GM12878 (cell line): ENCODE results near the gene KNSTRN. TPM values are rescaled to one million over a fixed set of nuclear protein-coding genes. Genes with fewer than 3 reads are reported as not detected.
A peak's percentile ranks its signal among the peaks of the same experiment; 100 is the strongest.

Experiments
- ATAC-seq: fragments of 200-7000 bp; cut with Tn5 transposase; 3 replicates; pipeline ENCODE4 v1.9.1; 2020; ENCODE audit warnings: mild to moderate bottlenecking, moderate library complexity
- BruUV-seq: library from RNA; stranded (reverse); fragments of 400-500 nt; replicated peaks from 2 replicates; lab custom pipeline; 2021; lab: Mats Ljungman, UMichigan
- CTCF ChIA-PET: fragments of 300-600 bp; sonication (Branson Sonifier 250); formaldehyde crosslinking; extraction: SDS; loops from one replicate; lab custom pipeline; 2021; ENCODE audit warnings: inconsistent platforms; lab: Yijun Ruan, JAX
- POLR2A ChIA-PET: fragments of 350-600 bp; formaldehyde crosslinking; extraction: SDS; loops from one replicate; lab custom pipeline; 2021; ENCODE audit warnings: inconsistent platforms; lab: Charles Lee
- RAD21 ChIA-PET: fragments of 300-600 bp; sonication (Branson Sonifier 250); formaldehyde crosslinking; loops from one replicate; lab custom pipeline; 2023; ENCODE audit warnings: antibody characterized with exemption; ENCODE audit not compliant: unreplicated experiment; lab: Charles Lee
- SMC1A ChIA-PET: fragments of 300-600 bp; sonication (Branson Sonifier 250); formaldehyde crosslinking; loops from one replicate; lab custom pipeline; 2023; ENCODE audit not compliant: unreplicated experiment, uncharacterized antibody; lab: Charles Lee
- DNase-seq: peaks from one replicate; pipeline ENCODE4 v3.0.0-alpha.2; 2011; ENCODE audit warnings: low read depth, low spot score
- FAIRE-seq: peaks from 3 replicates; lab custom pipeline; 2011; peaks lifted over from hg19 to GRCh38; lab: Jason Lieb, UNC
- H2AFZ ChIP-seq: 2 replicates; pipeline ENCODE4 v1.6.0; 2011; ENCODE audit warnings: low read depth, low read length, control low read depth; ENCODE audit not compliant: control insufficient read depth
- H3K27ac ChIP-seq: 2 replicates; pipeline ENCODE4 v1.5.1; 2011; ENCODE audit warnings: control low read depth; ENCODE audit not compliant: control insufficient read depth, insufficient read depth
- H3K27me3 ChIP-seq, 2 experiments: replicated peaks in 1 of 2; 2 replicates each; pipeline versions ENCODE4 v1.6.0 to v1.6.1; 2011; ENCODE audit warnings: low read length in 1 of 2; ENCODE audit not compliant: control insufficient read depth in 2 of 2, insufficient read depth in 2 of 2
- H3K36me3 ChIP-seq, 2 experiments: 2 replicates each; pipeline ENCODE4 v1.5.1; 2011; ENCODE audit warnings: low read length in 1 of 2; ENCODE audit not compliant: control insufficient read depth in 2 of 2, insufficient read depth in 2 of 2
- H3K4me1 ChIP-seq: 2 replicates; pipeline ENCODE4 v1.6.1; 2011; ENCODE audit warnings: mild to moderate bottlenecking, low read length, moderate library complexity, mixed read lengths; ENCODE audit not compliant: control insufficient read depth, insufficient read depth
- H3K4me2 ChIP-seq: 2 replicates; pipeline ENCODE4 v1.6.0; 2011; ENCODE audit warnings: control low read depth; ENCODE audit not compliant: control insufficient read depth, insufficient read depth
- H3K4me3 ChIP-seq: fragments of 200-600 bp; sonication (generic); 2 replicates; pipeline ENCODE4 v1.5.1; 2016
- H3K79me2 ChIP-seq: 2 replicates; pipeline ENCODE4 v1.6.0; 2011; ENCODE audit warnings: low read length; ENCODE audit not compliant: control insufficient read depth, insufficient read depth
- H3K9ac ChIP-seq: 2 replicates; pipeline ENCODE4 v1.8.0; 2011; ENCODE audit warnings: low read length, control low read depth, mixed read lengths; ENCODE audit not compliant: control insufficient read depth, insufficient read depth
- H3K9me3 ChIP-seq: replicated peaks from 3 replicates; pipeline ENCODE4 v1.5.1; 2011; ENCODE audit warnings: mild to moderate bottlenecking, low read length; ENCODE audit not compliant: control insufficient read depth, insufficient read depth
- H4K20me1 ChIP-seq: 2 replicates; pipeline ENCODE4 v1.6.0; 2011; ENCODE audit not compliant: control insufficient read depth, insufficient read depth
- BHLHE40 ChIP-seq, 2 experiments: fragments of 450-650 bp in 1 of 2; IDR thresholded peaks; 2 replicates each; pipeline ENCODE4 v1.6.1; 2011 to 2017; ENCODE audit warnings: low read depth in 2 of 2, borderline replicate concordance in 1 of 2, improper control_type of control experiment in 1 of 2, low read length in 1 of 2, mild to moderate bottlenecking in 1 of 2
- CHD2 ChIP-seq: IDR thresholded peaks from 2 replicates; pipeline ENCODE4 v1.6.1; 2011; ENCODE audit warnings: low read depth, low read length, improper control_type of control experiment, borderline replicate concordance
- E2F4 ChIP-seq: IDR thresholded peaks from 2 replicates; pipeline ENCODE4 v1.6.1; 2012; ENCODE audit warnings: low read depth, low read length, improper control_type of control experiment
- ESRRA ChIP-seq: IDR thresholded peaks from 2 replicates; pipeline ENCODE4 v1.6.1; 2012; ENCODE audit warnings: mild to moderate bottlenecking, low read length, improper control_type of control experiment
- HDGF ChIP-seq: fragments of 450-650 bp; IDR thresholded peaks from 2 replicates; pipeline ENCODE4 v1.6.1; 2016; ENCODE audit warnings: antibody characterized with exemption
- JUNB ChIP-seq: IDR thresholded peaks from 2 replicates; pipeline ENCODE4 v1.6.1; 2016; ENCODE audit warnings: antibody characterized with exemption, mild to moderate bottlenecking
- MTA3 ChIP-seq: IDR thresholded peaks from 2 replicates; pipeline ENCODE4 v1.6.1; 2012; ENCODE audit warnings: low read length, inconsistent platforms, borderline replicate concordance
- NKRF ChIP-seq: fragments of 450-650 bp; conservative IDR thresholded peaks from 2 replicates; pipeline ENCODE4 v1.6.1; 2017; ENCODE audit warnings: mild to moderate bottlenecking, moderate library complexity
- PAX5 ChIP-seq: IDR thresholded peaks from 2 replicates; pipeline ENCODE4 v1.6.1; 2011; ENCODE audit warnings: low read depth, low read length, borderline replicate concordance
- SUZ12 ChIP-seq: fragments of 200-600 bp; sonication (generic); IDR thresholded peaks from one replicate; pipeline ENCODE4 v1.6.1; 2018; ENCODE audit warnings: antibody characterized with exemption, mild to moderate bottlenecking; ENCODE audit not compliant: unreplicated experiment
- ZSCAN29 ChIP-seq: fragments of 450-650 bp; IDR thresholded peaks from 2 replicates; pipeline ENCODE4 v1.6.1; 2017; ENCODE audit warnings: mild to moderate bottlenecking, moderate library complexity
- WGBS: methylation state at CpG from one replicate; pipeline ENCODE4 v1.1.6; 2016; ENCODE audit warnings: low lambda C conversion rate; ENCODE audit not compliant: insufficient replicate concordance, insufficient coverage; ENCODE audit errors: missing lambda C conversion rate; 5-methylcytosine and 5-hydroxymethylcytosine counted together
- in situ Hi-C: fragments of 300-500 bp; cut with MboI; formaldehyde crosslinking; loops from 9 replicates; pipeline ENCODE4 v1.14.3; 2018; ENCODE audit warnings: mixed read lengths
- intact Hi-C: fragments of 100-400 bp; cut with micrococcal nuclease; formaldehyde crosslinking; loops from one replicate; pipeline ENCODE4 v1.14.2; 2022; ENCODE audit not compliant: unreplicated experiment
- polyA plus RNA-seq, 11 experiments: library from polyadenylated mRNA; depleted of rRNA in 4 of 11; unstranded in 6 of 11; stranded (reverse) in 5 of 11; fragments of >200 nt; fragmentation: Nextera tagmentation in 4 of 11; fragmentation: Illumina TruSeq in 1 of 11; extraction: Ambion mirVana in 4 of 11; extraction: Trizol in 1 of 11; gene quantifications; 1 replicate in 1 of 11; 2 replicates in 10 of 11; pipeline versions ENCODE4 v1.2.1 to v1.2.3, GENCODE V29; 2011 to 2016; ENCODE audit warnings: inconsistent platforms in 2 of 11, missing spikeins in 2 of 11, low read depth in 1 of 11
- total RNA-seq, 4 experiments: library from RNA; depleted of rRNA in 3 of 4; stranded (reverse); fragments of >200 nt in 3 of 4; fragmentation: Illumina TruSeq in 1 of 4; extraction: Trizol in 1 of 4; gene quantifications; 2 replicates each; pipeline versions ENCODE4 v1.2.1 to v1.2.3, GENCODE V29; 2013 to 2021

The KNSTRN gene
- total and polyA plus RNA-seq, 10 of the 15 experiments (the other 5 are each of a cell fraction or from before 2014, with no cell fraction given) = 30.3 to 72.1 (median 47.1) TPM

GRCh38 chr15:40436892-40437751, 54.6 kb downstream of the KNSTRN start:
- CTCF ChIA-PET = interaction anchor here (0.6 to 1.0 kb wide), 2 partner anchors 162 to 1228 kb away, joined by 3 to 4 read pairs; no protein-coding TSS in a partner anchor
- Histone ChIP-seq H3K27ac (no peak overlapping the region), H3K9me3 (no peaks in the 10 kb centered on the region), H3K27me3 (peaks cover 16 to 36% of the 10 kb centered on the region in 2 experiments), H3K4me3 (no peak overlapping the region), H3K36me3 (no peaks in the 10 kb centered on the region), H3K79me2 (peaks cover 4% of the 10 kb centered on the region), H3K4me1 (peaks cover 14% of the 10 kb centered on the region), H3K9ac (no peak overlapping the region), H3K4me2 (peak overlapping the region; percentile 42; the same call in 1 of the 2 replicates), H4K20me1 (no peaks in the 10 kb centered on the region), H2AFZ (no peak overlapping the region)
- SMC1A ChIA-PET = no interaction called here
- WGBS = 2% methylated on average over 17 of the region's 17 CpGs
- no TSS peak for BruUV-seq
- DNase-seq = no peak
- no peak for TF ChIP-seq PAX5
- no peak for TF ChIP-seq HDGF
- TF ChIP-seq SUZ12 = peak; percentile 11
- intact Hi-C loops (no loop called here), in situ Hi-C loops (no loop called here)
- ATAC-seq = no peak
- POLR2A ChIA-PET = no interaction called here
- RAD21 ChIA-PET = no interaction called here
- FAIRE-seq = no peak

- intact Hi-C loops (no loop called here), in situ Hi-C loops (no loop called here)
- Histone ChIP-seq H3K4me1 (peaks cover 19% of the 10 kb centered on the region), H3K27me3 (peaks cover 16 to 36% of the 10 kb centered on the region in 2 experiments), H3K9me3 (no peaks in the 10 kb centered on the region), H3K27ac (no peak overlapping the region), H2AFZ (no peak overlapping the region), H3K79me2 (peaks cover 13% of the 10 kb centered on the region), H3K4me2 (no peak overlapping the region), H3K36me3 (no peaks in the 10 kb centered on the region), H3K9ac (no peak overlapping the region), H3K4me3 (no peak overlapping the region), H4K20me1 (peaks cover 8% of the 10 kb centered on the region)
- WGBS = 74% methylated on average over 20 of the region's 21 CpGs
- ATAC-seq = no peak
- POLR2A ChIA-PET = no interaction called here
- no TSS peak for BruUV-seq
- FAIRE-seq = no peak
- CTCF ChIA-PET = interaction anchor here (1.0 kb wide), 1 partner anchor 163 kb away, joined by 3 read pairs; no protein-coding TSS in a partner anchor
- RAD21 ChIA-PET = no interaction called here
- no peak for DNase-seq
- SMC1A ChIA-PET = no interaction called here
- TF ChIP-seq E2F4 = no peak
- TF ChIP-seq CHD2 = no peak
- TF ChIP-seq JUNB = no peak
- TF ChIP-seq ESRRA = no peak
- no peak for TF ChIP-seq ZSCAN29
- no peak for TF ChIP-seq MTA3
- TF ChIP-seq NKRF = no peak
- TF ChIP-seq BHLHE40 (IDR thresholded peaks at IDR 0.05; ENCODE audit: borderline replicate concordance in 1 of 2, low read depth in 2 of 2, low read length in 1 of 2) = no peak
These were observed 55.5 kb downstream of the KNSTRN start for GRCh38 chr15:40437752-40438687.
